Activated T-cell treated with anti-CD3 and anti-CD28 coated beads for 48 hours (primary cell): Measurements from ENCODE around the gene RBMS3.

Source experiments
- DNase-seq: peaks from one replicate; pipeline ENCODE4 v3.0.0-alpha.2; 2020; ENCODE audit warnings: low read depth

RBMS3 gene

DNA sequence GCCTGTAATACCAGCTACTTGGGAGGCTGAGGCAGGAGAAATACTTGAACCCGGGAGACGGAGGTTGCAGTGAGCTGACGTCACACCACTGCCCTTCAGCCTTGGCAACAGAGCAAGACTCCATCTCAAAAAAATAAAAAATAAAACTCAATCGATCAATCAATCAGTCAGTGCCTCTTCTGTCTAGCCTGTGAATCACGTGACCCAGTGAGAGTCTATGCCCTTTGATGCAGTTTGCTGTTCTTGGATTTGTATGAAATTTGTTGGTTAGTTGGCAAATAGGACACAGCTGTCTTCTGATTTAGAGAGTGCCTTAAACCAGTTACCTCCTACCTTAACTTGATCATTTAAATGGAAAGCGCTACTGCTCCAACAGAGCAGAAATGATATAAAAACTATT lies 3.6 kb upstream of the RBMS3 start:
- DNase-seq = no peak

GRCh38 chr3:29279286-29279685 lies 1.6 kb upstream of the RBMS3 start:
- DNase-seq = no peak

DNA sequence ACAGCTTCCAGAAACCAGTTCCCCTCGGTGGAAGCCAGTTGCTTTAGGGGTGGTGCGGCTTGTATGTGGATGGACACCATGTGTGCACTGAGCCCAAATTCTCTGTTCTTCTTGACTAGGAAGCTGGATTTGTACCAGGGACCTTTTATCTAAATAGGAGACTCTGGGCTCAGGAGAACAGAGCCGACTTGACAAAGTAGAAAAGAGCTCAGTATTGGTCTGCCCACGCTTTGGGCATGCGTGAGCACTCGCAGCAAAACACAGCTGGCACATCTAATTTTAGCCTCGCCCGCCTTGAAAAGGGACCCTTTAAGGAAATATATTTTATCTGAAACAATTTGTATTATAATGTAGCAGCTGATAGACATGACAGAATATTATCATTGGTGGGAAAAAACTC lies 1.1 kb upstream of the RBMS3 start:
- DNase-seq = no peak

DNA sequence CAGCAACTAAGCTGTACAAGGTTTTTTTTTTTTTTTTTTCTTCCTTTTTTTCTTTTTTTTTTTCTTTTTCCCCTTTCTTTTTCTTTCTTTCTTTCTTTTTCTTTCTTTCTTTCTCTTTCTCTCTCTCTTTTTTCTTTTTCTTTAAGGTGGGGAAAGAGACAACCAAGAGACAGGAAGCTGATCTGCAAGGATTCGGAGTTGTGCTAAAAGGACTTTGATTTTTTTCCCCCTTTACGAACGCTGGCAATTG lies 148 bp downstream of the RBMS3 start:
- DNase-seq = no peak

GRCh38 chr3:29281344-29282241 lies 722 bp downstream of the RBMS3 start:
- no peak for DNase-seq

DNA sequence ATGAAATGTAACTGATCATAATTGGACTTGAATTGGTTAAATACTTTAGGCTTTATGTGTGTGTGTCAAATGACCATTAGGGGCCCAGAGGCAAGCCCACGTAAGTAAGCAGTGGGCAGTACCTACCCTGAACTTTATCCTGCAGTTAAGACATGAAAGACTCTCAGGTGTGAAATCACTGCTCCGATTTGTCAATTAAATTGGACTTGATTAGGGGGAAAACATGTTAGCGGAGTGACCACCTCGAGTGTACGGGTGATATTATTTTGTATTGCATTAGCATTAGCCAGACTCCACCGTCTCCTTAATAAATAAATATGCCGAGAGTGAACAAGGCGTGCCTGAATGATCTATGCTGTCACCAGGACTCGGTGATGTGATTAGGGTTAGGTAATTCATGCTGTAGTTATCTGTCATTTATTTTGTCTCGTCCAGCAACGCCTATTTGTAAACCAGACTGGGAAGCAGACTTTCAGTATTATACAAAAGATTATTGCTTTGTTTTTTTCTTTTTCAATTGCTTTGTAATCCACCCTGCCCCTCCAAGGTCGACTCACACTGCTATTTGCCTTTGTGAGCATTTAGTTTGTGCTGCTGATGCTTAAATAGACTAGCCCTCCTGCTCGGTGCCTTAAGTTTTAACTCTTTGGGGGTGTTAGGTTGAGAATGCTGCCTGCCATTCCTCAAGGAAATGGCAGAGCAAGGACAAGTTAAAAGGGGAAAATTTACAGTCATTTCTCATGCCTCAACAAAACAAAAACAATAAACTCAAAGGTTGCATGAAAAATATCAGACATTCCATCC lies 1.8 kb downstream of the RBMS3 start:
- DNase-seq = no peak

DNA sequence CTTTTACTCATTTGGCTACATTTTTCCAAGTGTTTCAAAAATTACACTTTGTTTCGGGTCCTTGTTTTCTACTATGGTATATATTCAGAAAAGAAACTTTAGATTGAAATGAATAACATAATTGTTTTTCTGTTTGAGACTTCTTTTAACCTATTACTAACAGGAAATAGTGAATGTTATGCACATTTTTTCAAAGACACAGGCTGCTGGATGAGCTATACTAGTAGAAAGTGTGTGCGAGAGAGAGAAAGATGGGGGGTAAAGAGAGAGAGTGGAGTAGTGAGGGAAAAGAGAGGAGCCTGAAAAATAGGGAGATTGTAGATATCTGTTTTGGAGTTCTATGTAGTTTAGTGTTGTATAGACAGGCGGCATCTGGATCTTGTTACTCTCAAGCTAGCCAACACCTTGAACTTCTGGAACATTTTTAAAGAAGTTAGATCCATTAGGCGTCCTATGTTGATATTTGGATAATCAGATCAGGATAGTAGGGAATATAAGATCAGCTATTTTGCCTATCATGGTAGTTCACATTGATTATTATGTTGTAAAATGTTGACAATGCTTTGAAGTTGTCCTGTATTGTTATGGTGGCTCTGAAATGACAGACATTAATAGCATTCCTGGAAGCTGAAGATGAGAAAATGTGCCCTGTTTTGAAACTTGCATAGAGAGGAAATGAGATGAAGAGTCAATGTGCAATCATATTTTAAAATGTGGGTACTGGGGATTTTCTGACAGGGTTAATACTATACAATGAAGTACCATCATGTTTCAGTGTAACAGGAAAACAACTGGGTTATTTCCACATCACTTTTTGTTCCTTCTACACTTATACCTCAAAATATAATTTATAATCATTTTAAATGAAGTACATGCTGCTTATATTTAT lies 2.6 kb downstream of the RBMS3 start:
- no peak for DNase-seq

DNA sequence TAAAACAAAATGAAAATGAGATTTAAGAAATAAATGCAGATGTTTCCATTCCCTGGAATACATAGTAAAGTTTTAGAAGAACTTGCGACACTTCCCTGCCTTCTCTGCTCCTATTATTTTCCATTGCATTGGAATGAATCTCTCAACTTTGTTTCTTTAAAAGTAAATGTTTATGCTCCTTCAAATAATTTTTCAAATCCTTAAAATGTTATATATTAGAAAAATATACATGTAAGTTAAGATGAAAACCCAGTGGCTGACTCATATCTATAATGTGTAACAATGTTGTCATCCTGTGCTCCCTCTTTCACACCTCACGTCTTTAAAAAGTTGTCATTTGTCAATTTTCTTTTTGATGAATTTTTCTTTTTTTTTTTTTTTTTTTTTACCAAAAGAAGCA lies 3.6 kb downstream of the RBMS3 start:
- DNase-seq = no peak

DNA sequence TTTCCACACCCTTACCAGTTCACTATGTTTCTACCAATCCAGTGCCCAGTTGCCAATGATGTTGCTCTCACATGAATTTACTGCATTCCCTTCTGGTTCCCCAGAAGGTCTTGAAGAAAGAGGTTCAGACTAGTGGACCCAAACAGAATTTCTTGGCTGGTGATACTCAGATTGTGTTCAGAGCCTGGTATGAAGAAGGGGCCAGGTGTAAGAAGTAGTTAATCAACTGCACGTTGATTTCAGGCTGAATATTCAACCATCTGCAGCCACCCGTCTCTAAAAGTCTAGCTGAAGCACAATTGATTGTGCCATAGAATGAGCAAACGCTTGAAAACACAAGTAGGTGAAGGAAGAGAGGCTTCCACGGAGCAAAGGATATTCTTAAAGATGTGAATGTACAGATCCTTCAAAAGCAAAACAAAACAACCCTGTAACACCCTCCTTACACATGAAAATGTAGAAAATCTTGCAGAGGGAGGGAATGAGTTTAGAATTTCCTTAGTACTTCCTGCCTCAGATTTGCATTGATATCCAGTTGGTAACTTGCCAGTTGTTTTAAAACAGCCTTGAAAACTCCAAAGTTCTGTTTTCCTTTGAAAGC lies 4.7 kb downstream of the RBMS3 start:
- no peak for DNase-seq

- no peak for DNase-seq
Measured at GRCh38 chr3:29286478-29287240, 5.8 kb downstream of the RBMS3 start.

DNA sequence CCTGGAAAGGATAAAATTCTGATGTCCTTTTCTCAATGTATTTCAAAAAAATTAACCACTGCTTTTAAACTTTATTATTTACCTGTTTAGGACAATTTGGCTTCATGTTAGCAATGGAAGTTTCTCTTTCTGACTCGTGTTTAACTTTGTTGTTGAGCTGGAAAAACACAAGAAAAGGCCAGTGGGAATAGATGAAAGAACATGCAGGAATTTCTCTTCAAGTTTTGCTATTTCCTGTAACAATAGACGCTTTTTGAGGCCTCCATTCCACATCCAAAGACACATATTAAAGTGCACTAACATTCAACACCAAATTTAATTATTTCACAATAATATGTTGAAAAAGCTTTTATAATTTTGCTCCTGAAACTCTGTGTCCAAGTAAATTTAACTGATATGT lies 9.7 kb downstream of the RBMS3 start:
- no peak for DNase-seq

- no peak for DNase-seq
Measured at GRCh38 chr3:29291260-29291981, 10.6 kb downstream of the RBMS3 start.

- no peak for DNase-seq
Measured at GRCh38 chr3:29291982-29292363, 11.1 kb downstream of the RBMS3 start.

- no peak for DNase-seq
Measured at GRCh38 chr3:29293421-29293820, 12.6 kb downstream of the RBMS3 start.

GRCh38 chr3:29297998-29298397 lies 17.1 kb downstream of the RBMS3 start:
- no peak for DNase-seq

DNA sequence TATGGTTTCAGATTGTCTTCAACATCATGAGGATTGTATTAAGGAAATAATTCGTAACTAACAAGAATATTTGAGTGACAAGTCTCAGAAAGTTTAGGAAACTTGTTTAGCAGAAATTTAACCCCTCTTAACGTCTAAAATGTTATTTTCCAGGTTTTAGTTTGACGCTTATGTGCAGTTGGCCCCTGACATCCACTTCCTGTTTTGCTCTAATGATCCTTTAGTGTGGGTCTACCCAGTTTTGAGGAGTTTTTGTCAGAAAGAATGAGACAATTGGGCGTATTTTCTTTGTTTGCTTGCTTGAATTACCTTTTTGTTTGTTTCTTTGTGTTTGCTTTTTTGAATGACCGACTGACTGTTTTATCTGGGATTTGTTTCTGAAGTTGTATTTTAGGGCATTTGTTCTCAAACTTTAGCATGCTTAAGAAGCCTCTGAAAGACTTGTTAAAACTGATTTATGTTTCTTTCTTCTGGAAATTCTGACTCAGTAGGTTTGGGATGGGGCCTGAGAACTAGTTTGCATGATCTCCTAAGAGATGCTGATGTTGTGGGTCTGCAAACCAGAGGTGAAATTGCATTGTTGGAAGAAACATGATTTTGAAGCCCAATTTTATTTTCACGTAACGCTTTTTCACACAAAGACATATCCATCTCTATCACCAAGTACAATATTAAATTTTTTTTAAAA lies 20.6 kb downstream of the RBMS3 start:
- DNase-seq = no peak

GRCh38 chr3:29302619-29303018 lies 21.7 kb downstream of the RBMS3 start:
- DNase-seq = no peak

GRCh38 chr3:29307295-29307694 lies 26.4 kb downstream of the RBMS3 start:
- DNase-seq = no peak

DNA sequence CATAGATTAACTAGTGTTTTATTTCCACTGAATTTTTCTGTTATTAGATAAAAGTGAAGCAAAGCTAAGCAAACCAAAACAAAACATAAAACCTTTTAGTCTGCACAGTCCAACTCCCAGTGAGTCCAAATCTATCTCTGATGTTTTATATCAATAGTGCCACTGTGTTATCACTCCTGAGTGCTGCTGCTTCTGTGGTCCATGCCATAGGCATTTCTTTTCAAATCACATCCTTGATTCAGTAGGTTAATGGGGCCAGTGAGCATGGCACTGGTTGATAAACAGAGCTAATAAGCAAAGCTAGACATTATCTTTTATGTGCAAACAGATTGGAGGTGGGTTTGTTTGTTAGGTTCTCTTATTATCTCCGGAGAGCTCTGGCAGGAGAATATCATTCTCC lies 30.0 kb downstream of the RBMS3 start:
- DNase-seq = no peak

- no peak for DNase-seq
Measured at GRCh38 chr3:29311795-29312194, 30.9 kb downstream of the RBMS3 start.
